Stimulated activated CD4-positive, alpha-beta T cell treated with anti-CD3 and anti-CD28 coated beads, TNF-alpha, amount 100 ng/mL, for 24 hours (primary cell): Measurements from ENCODE around the gene SEMA3D.

Source experiments
- DNase-seq, 3 experiments: peaks; one replicate each; pipeline ENCODE4 v3.0.0-alpha.2; 2020; ENCODE audit warnings: low read depth in 3 of 3

The SEMA3D gene

GRCh38 chr7:85079434-85079833 is 107.4 kb downstream of the SEMA3D start:
- no peak for DNase-seq

GRCh38 chr7:85078181-85078580 is 108.7 kb downstream of the SEMA3D start:
- DNase-seq = no peak

GRCh38 chr7:85075864-85076263 is 111.0 kb downstream of the SEMA3D start:
- no peak for DNase-seq

GRCh38 chr7:85074992-85075391 is 111.9 kb downstream of the SEMA3D start:
- DNase-seq = no peak

- no peak for DNase-seq
Measured at GRCh38 chr7:85074016-85074415, 112.8 kb downstream of the SEMA3D start.

- no peak for DNase-seq
Measured at GRCh38 chr7:85070967-85071628, 115.8 kb downstream of the SEMA3D start.

- no peak for DNase-seq
Measured at GRCh38 chr7:85068799-85069198, 118.1 kb downstream of the SEMA3D start.

GRCh38 chr7:85067371-85067770 is 119.5 kb downstream of the SEMA3D start:
- no peak for DNase-seq

- no peak for DNase-seq
Measured at GRCh38 chr7:85065888-85066485, 120.9 kb downstream of the SEMA3D start.

GRCh38 chr7:85065306-85065705 is 121.5 kb downstream of the SEMA3D start:
- no peak for DNase-seq

GRCh38 chr7:85062651-85063050 is 124.2 kb downstream of the SEMA3D start:
- no peak for DNase-seq

- DNase-seq = no peak
Measured at GRCh38 chr7:85061456-85061855, 125.4 kb downstream of the SEMA3D start.

- DNase-seq = no peak
Measured at GRCh38 chr7:85060696-85061095, 126.2 kb downstream of the SEMA3D start.

GRCh38 chr7:85055906-85056305 is 130.9 kb downstream of the SEMA3D start:
- no peak for DNase-seq

- DNase-seq = no peak
Measured at GRCh38 chr7:85055196-85055595, 131.7 kb downstream of the SEMA3D start.

- DNase-seq = no peak
Measured at GRCh38 chr7:85054306-85054705, 132.6 kb downstream of the SEMA3D start.

GRCh38 chr7:85052894-85053293 is 134.0 kb downstream of the SEMA3D start:
- DNase-seq = no peak

- DNase-seq = no peak
Measured at GRCh38 chr7:85052056-85052737, 134.7 kb downstream of the SEMA3D start.

- DNase-seq = no peak
Measured at GRCh38 chr7:85046534-85046933, 140.3 kb downstream of the SEMA3D start.

GRCh38 chr7:85041605-85042216 is 145.1 kb downstream of the SEMA3D start:
- DNase-seq = peak in 1 of 3 experiments; percentile 28

- DNase-seq = no peak
Measured at GRCh38 chr7:85039196-85039923, 147.5 kb downstream of the SEMA3D start.

- DNase-seq = no peak
Measured at GRCh38 chr7:85038466-85038865, 148.4 kb downstream of the SEMA3D start.
